ENCODE measurements around the gene RRP1.

GRCh38 chr21:43794857-43795256 is 5.5 kb downstream of the RRP1 start:
- TF ChIP-seq CTCF (conservative IDR thresholded peaks at IDR 0.05; ENCODE audit: low read depth, low read length) (no peak), EZH2phosphoT487 (IDR thresholded peaks at IDR 0.05; ENCODE audit: borderline replicate concordance, low read length) (no peak)
